ENCODE measurements around the gene GATA5.

DNA sequence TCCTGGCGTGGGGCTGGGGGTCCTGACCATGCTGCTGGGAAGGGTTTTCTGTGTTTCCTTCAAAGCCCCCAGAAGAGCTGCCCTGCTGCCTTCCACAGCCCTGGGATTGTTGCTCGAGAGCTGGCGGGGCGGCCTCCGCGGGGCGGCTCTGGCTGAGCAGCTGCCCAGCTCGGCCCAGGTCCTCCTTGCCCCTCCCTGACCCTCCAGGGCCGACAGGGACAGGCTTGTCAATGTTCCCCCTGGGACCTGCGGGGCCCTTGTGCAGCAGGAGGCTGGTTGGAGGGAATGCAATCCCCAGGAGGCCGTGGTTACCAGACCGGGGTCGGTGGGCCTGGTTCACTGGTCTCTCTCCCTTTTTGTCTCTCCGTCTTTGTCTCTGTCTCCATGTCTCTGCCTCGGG is 19.9 kb downstream of the GATA5 start:
- TF ChIP-seq, protein P1, sequence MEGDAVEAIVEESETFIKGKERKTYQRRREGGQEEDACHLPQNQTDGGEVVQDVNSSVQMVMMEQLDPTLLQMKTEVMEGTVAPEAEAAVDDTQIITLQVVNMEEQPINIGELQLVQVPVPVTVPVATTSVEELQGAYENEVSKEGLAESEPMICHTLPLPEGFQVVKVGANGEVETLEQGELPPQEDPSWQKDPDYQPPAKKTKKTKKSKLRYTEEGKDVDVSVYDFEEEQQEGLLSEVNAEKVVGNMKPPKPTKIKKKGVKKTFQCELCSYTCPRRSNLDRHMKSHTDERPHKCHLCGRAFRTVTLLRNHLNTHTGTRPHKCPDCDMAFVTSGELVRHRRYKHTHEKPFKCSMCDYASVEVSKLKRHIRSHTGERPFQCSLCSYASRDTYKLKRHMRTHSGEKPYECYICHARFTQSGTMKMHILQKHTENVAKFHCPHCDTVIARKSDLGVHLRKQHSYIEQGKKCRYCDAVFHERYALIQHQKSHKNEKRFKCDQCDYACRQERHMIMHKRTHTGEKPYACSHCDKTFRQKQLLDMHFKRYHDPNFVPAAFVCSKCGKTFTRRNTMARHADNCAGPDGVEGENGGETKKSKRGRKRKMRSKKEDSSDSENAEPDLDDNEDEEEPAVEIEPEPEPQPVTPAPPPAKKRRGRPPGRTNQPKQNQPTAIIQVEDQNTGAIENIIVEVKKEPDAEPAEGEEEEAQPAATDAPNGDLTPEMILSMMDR (IDR thresholded peaks at IDR 0.05): no peak
- no peak for TF ChIP-seq POLR2AphosphoS5 (IDR thresholded peaks at IDR 0.05)

Measured in suprapubic skin (tissue), 3 donors.